Measurements from ENCODE around the gene RASSF5.

RASSF5 gene

DNA sequence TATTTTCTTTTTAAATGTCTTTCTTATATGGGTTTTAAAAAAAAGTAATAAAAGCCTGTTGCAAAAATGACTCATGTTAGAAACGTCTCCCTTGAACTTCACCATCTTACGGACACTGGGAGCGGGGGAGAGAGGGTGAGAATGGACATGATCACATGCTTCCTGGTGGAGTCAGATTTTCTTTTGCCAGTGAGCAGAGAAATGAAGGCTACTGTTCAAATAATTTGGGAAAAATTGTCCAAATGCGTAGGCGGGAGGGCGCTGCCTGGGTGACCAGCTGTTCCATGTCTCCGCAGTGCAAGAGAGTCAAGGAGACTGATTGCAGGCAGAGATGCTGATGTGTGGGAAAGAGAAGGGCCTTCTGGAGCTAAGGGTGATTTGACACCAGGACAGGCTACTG lies 81.9 kb downstream of the RASSF5 start:
- DNase-seq (ENCODE audit: low read depth, low spot score), result no peak
- TF ChIP-seq SUZ12 (IDR thresholded peaks at IDR 0.05; ENCODE audit: extremely low read depth, insufficient read depth, insufficient read length), result no peak
- TF ChIP-seq ZNF274 (IDR thresholded peaks at IDR 0.05; ENCODE audit: low read depth, low read length), result no peak
- TF ChIP-seq YY1 (IDR thresholded peaks at IDR 0.05; ENCODE audit: insufficient read depth, insufficient read length), result no peak
- peaks cover 65% of the 10 kb centered on the region for H3K36me3 ChIP-seq (ENCODE audit: insufficient read depth, insufficient read length, low read length)
- no peak overlapping the region for H3K9ac ChIP-seq (ENCODE audit: insufficient read length, low read depth)
- no peaks in the 10 kb centered on the region for H3K4me1 ChIP-seq (ENCODE audit: insufficient read depth, insufficient read length)
- no peak overlapping the region for H3K4me3 ChIP-seq (ENCODE audit: insufficient read length, low read depth)
- H3K9me3 ChIP-seq (ENCODE audit: insufficient read depth, low read length), result no peaks in the 10 kb centered on the region
- no peaks in the 10 kb centered on the region for H3K27me3 ChIP-seq (ENCODE audit: insufficient read depth, insufficient read length)

- no peak for TF ChIP-seq ZNF274 (IDR thresholded peaks at IDR 0.05; ENCODE audit: low read depth, low read length)
- no peak for TF ChIP-seq YY1 (IDR thresholded peaks at IDR 0.05; ENCODE audit: insufficient read depth, insufficient read length)
- TF ChIP-seq SUZ12 (IDR thresholded peaks at IDR 0.05; ENCODE audit: extremely low read depth, insufficient read depth, insufficient read length), result no peak
Measured at GRCh38 chr1:206590025-206590758, 82.9 kb downstream of the RASSF5 start.

GRCh38 chr1:206591226-206591625 lies 83.9 kb downstream of the RASSF5 start:
- no peak overlapping the region for H3K9ac ChIP-seq (ENCODE audit: insufficient read length, low read depth)
- no peaks in the 10 kb centered on the region for H3K4me1 ChIP-seq (ENCODE audit: insufficient read depth, insufficient read length)
- no peaks in the 10 kb centered on the region for H3K9me3 ChIP-seq (ENCODE audit: insufficient read depth, low read length)
- no peaks in the 10 kb centered on the region for H3K27me3 ChIP-seq (ENCODE audit: insufficient read depth, insufficient read length)
- H3K4me3 ChIP-seq (ENCODE audit: insufficient read length, low read depth), result no peak overlapping the region
- DNase-seq (ENCODE audit: low read depth, low spot score), result no peak
- TF ChIP-seq SUZ12 (IDR thresholded peaks at IDR 0.05; ENCODE audit: extremely low read depth, insufficient read depth, insufficient read length) (no peak), YY1 (IDR thresholded peaks at IDR 0.05; ENCODE audit: insufficient read depth, insufficient read length) (no peak), ZNF274 (IDR thresholded peaks at IDR 0.05; ENCODE audit: low read depth, low read length) (no peak)
- H3K36me3 ChIP-seq (ENCODE audit: insufficient read depth, insufficient read length, low read length), result peaks cover 86% of the 10 kb centered on the region

More at GRCh38 chr1:206590025-206590758, 82.9 kb downstream of the RASSF5 start:
- no peak overlapping the region for H3K4me3 ChIP-seq (ENCODE audit: insufficient read length, low read depth)
- H3K9me3 ChIP-seq (ENCODE audit: insufficient read depth, low read length), result no peaks in the 10 kb centered on the region
- no peaks in the 10 kb centered on the region for H3K4me1 ChIP-seq (ENCODE audit: insufficient read depth, insufficient read length)
- H3K9ac ChIP-seq (ENCODE audit: insufficient read length, low read depth), result no peak overlapping the region
- H3K27me3 ChIP-seq (ENCODE audit: insufficient read depth, insufficient read length), result no peaks in the 10 kb centered on the region
- peaks cover 75% of the 10 kb centered on the region for H3K36me3 ChIP-seq (ENCODE audit: insufficient read depth, insufficient read length, low read length)
- DNase-seq (ENCODE audit: low read depth, low spot score), result no peak

DNA sequence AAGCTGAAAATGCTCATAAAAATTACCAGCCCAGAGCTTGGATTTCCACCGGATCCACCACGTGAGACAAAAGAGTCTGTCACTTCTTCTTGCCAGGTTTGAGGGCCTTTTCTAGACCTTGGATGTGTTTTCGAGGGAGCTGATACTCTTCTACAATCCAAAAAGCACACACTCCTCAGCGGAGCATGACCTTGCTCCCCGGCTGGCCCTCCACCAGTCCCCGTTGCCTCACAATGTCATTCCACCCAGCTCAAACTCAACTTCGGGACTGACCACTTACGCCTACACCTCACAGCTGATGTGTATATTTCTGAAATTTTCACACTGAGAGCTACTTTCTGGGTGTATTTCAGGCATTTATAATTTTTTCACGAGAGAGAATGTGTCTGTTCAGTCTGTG lies 84.4 kb downstream of the RASSF5 start:
- TF ChIP-seq YY1 (IDR thresholded peaks at IDR 0.05; ENCODE audit: insufficient read depth, insufficient read length) (no peak), ZNF274 (IDR thresholded peaks at IDR 0.05; ENCODE audit: low read depth, low read length) (no peak), SUZ12 (IDR thresholded peaks at IDR 0.05; ENCODE audit: extremely low read depth, insufficient read depth, insufficient read length) (no peak)
- DNase-seq (ENCODE audit: low read depth, low spot score), result no peak
- H3K36me3 ChIP-seq (ENCODE audit: insufficient read depth, insufficient read length, low read length), result peaks cover 87% of the 10 kb centered on the region
- no peak overlapping the region for H3K4me3 ChIP-seq (ENCODE audit: insufficient read length, low read depth)
- no peaks in the 10 kb centered on the region for H3K27me3 ChIP-seq (ENCODE audit: insufficient read depth, insufficient read length)
- no peaks in the 10 kb centered on the region for H3K9me3 ChIP-seq (ENCODE audit: insufficient read depth, low read length)
- H3K4me1 ChIP-seq (ENCODE audit: insufficient read depth, insufficient read length), result no peaks in the 10 kb centered on the region
- no peak overlapping the region for H3K9ac ChIP-seq (ENCODE audit: insufficient read length, low read depth)

- TF ChIP-seq ZNF274 (IDR thresholded peaks at IDR 0.05; ENCODE audit: low read depth, low read length) (no peak), YY1 (IDR thresholded peaks at IDR 0.05; ENCODE audit: insufficient read depth, insufficient read length) (no peak), SUZ12 (IDR thresholded peaks at IDR 0.05; ENCODE audit: extremely low read depth, insufficient read depth, insufficient read length) (no peak)
- H3K36me3 ChIP-seq (ENCODE audit: insufficient read depth, insufficient read length, low read length), result peaks cover 89% of the 10 kb centered on the region
Measured at GRCh38 chr1:206593351-206593925, 86.1 kb downstream of the RASSF5 start.

DNA sequence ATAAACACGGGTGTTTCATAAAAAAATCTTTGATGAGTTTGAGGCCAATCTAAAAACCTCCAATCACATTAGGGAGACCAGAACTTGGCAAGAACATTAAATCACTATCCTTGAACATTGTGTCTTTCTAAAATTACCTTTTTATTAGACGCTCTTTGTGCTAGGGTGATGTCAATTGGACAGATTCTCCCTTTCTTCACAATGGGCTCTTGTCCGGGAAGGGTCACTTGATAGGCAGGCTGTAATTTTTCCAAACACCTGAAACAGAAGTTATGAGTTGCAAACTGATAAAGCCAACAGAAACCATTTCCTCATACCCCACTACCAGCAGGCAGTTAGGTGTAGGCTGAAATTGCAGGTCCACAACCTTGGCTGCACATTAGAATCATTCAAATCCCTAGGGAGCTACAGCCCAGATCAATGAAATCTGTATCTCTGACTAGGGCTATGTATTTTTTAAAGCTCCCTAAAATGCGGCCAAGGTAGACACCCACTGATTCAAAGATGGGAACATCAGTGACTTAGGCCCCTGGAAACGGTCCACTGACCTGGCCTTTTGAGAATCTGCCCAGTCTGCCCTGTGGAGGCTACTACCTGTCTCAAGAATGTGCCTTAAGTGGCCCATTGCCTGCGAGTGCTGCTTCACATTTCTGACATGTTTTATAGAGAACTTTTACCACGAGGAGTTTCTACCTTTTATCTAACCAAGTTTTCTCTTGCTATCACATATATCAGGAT lies 88.4 kb downstream of the RASSF5 start:
- H3K4me3 ChIP-seq (ENCODE audit: insufficient read length, low read depth), result no peak overlapping the region
- H3K27me3 ChIP-seq (ENCODE audit: insufficient read depth, insufficient read length), result no peaks in the 10 kb centered on the region
- peaks cover 96% of the 10 kb centered on the region for H3K36me3 ChIP-seq (ENCODE audit: insufficient read depth, insufficient read length, low read length)
- no peaks in the 10 kb centered on the region for H3K4me1 ChIP-seq (ENCODE audit: insufficient read depth, insufficient read length)
- H3K9me3 ChIP-seq (ENCODE audit: insufficient read depth, low read length), result no peaks in the 10 kb centered on the region
- TF ChIP-seq YY1 (IDR thresholded peaks at IDR 0.05; ENCODE audit: insufficient read depth, insufficient read length) (no peak), SUZ12 (IDR thresholded peaks at IDR 0.05; ENCODE audit: extremely low read depth, insufficient read depth, insufficient read length) (no peak), ZNF274 (IDR thresholded peaks at IDR 0.05; ENCODE audit: low read depth, low read length) (no peak)
- no peak overlapping the region for H3K9ac ChIP-seq (ENCODE audit: insufficient read length, low read depth)
- DNase-seq (ENCODE audit: low read depth, low spot score), result no peak

More at GRCh38 chr1:206593351-206593925, 86.1 kb downstream of the RASSF5 start:
- Histone ChIP-seq H3K9ac (ENCODE audit: insufficient read length, low read depth) (no peak overlapping the region), H3K27me3 (ENCODE audit: insufficient read depth, insufficient read length) (no peaks in the 10 kb centered on the region), H3K4me3 (ENCODE audit: insufficient read length, low read depth) (no peak overlapping the region), H3K9me3 (ENCODE audit: insufficient read depth, low read length) (no peaks in the 10 kb centered on the region), H3K4me1 (ENCODE audit: insufficient read depth, insufficient read length) (no peaks in the 10 kb centered on the region)
- no peak for DNase-seq (ENCODE audit: low read depth, low spot score)

GRCh38 chr1:206596319-206596666 lies 89.0 kb downstream of the RASSF5 start:
- TF ChIP-seq YY1 (IDR thresholded peaks at IDR 0.05; ENCODE audit: insufficient read depth, insufficient read length), result no peak
- no peak for TF ChIP-seq ZNF274 (IDR thresholded peaks at IDR 0.05; ENCODE audit: low read depth, low read length)
- no peak for TF ChIP-seq SUZ12 (IDR thresholded peaks at IDR 0.05; ENCODE audit: extremely low read depth, insufficient read depth, insufficient read length)
- Histone ChIP-seq H3K9ac (ENCODE audit: insufficient read length, low read depth) (no peak overlapping the region), H3K4me1 (ENCODE audit: insufficient read depth, insufficient read length) (no peaks in the 10 kb centered on the region), H3K9me3 (ENCODE audit: insufficient read depth, low read length) (no peaks in the 10 kb centered on the region), H3K4me3 (ENCODE audit: insufficient read length, low read depth) (no peak overlapping the region), H3K36me3 (ENCODE audit: insufficient read depth, insufficient read length, low read length) (peaks cover 93% of the 10 kb centered on the region), H3K27me3 (ENCODE audit: insufficient read depth, insufficient read length) (no peaks in the 10 kb centered on the region)
- DNase-seq (ENCODE audit: low read depth, low spot score), result no peak
